GM12891 (cell line): ENCODE measurements around the gene TRIM27.
A peak's percentile ranks its signal among the peaks of the same experiment; 100 is the strongest.
"Not testable (repeated sequence)": the region's sequence is repeated elsewhere in the genome, so short reads cannot be mapped to it uniquely, and the experiment has no call there.

Experiments used
- DNase-seq: peaks from one replicate; pipeline ENCODE4 v3.0.0; 2011; ENCODE audit warnings: low spot score; ENCODE audit not compliant: insufficient read length
- FAIRE-seq: peaks from 2 replicates; lab custom pipeline; 2011; peaks lifted over from hg19 to GRCh38; lab: Jason Lieb, UNC
- PAX5 ChIP-seq: IDR thresholded peaks from 2 replicates; pipeline ENCODE4 v1.6.1; 2011; ENCODE audit warnings: low read length, moderate library complexity, mild to moderate bottlenecking; ENCODE audit not compliant: insufficient read depth, severe bottlenecking
- POLR2A ChIP-seq: IDR thresholded peaks from 2 replicates; pipeline ENCODE4 v1.6.1; 2011; ENCODE audit warnings: low read depth, low read length, control low read depth
- POLR2AphosphoS5 ChIP-seq: IDR thresholded peaks from 2 replicates; pipeline ENCODE4 v1.6.1; 2011; ENCODE audit warnings: low read depth, low read length, control low read depth
- POU2F2 ChIP-seq: IDR thresholded peaks from 2 replicates; pipeline ENCODE4 v1.6.1; 2011; ENCODE audit warnings: low read depth, mild to moderate bottlenecking, control low read depth, low read length, moderate library complexity
- SPI1 ChIP-seq: IDR thresholded peaks from 2 replicates; pipeline ENCODE4 v1.6.1; 2011; ENCODE audit warnings: low read depth, low read length, control low read depth
- TAF1 ChIP-seq: IDR thresholded peaks from 2 replicates; pipeline ENCODE4 v1.6.1; 2011; ENCODE audit warnings: low read depth, low read length, control low read depth

TRIM27 gene

DNA sequence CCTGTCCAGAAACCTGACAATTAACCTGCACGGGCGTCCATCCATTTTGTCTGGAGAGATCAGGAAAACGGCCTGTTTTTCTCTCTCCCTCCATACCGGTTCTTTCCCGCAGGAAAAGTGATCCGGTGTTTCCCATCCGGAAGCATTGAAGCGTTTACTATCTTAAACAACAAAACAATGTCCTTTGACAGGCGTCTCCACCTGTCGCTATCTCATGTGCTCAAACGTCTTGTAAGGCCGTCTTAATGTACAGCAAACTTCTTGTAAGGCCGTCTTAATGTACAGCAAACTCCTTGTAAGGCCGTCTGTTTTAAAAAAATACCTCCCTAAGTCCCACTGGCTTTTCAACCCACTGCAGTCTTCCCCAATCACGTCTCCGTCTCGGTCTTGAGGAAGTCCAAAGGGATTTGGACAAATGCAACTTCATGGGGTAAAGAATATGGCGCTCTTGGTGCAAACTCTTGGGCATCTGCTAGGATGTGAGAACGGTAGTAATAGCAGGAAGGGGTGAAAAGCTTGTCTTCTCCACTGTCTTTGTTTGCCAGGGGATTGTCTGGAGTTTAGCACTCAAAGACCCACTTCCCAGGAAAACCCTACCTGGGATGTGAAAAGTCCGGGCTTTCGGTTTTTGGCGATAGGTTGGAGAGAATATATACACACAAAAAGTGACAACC is 29.9 kb upstream of the TRIM27 start:
- no peak for DNase-seq
- TF ChIP-seq SPI1 (no peak), PAX5 (no peak), POU2F2 (no peak), TAF1 (no peak), POLR2AphosphoS5 (no peak), POLR2A (no peak)
- peak; percentile 65 for FAIRE-seq

- FAIRE-seq: no peak
- TF ChIP-seq TAF1 (no peak), PAX5 (no peak), POLR2AphosphoS5 (no peak), POLR2A (no peak)
- no peak for DNase-seq
These were observed 29.3 kb upstream of the TRIM27 start for GRCh38 chr6:28953039-28953584.

DNA sequence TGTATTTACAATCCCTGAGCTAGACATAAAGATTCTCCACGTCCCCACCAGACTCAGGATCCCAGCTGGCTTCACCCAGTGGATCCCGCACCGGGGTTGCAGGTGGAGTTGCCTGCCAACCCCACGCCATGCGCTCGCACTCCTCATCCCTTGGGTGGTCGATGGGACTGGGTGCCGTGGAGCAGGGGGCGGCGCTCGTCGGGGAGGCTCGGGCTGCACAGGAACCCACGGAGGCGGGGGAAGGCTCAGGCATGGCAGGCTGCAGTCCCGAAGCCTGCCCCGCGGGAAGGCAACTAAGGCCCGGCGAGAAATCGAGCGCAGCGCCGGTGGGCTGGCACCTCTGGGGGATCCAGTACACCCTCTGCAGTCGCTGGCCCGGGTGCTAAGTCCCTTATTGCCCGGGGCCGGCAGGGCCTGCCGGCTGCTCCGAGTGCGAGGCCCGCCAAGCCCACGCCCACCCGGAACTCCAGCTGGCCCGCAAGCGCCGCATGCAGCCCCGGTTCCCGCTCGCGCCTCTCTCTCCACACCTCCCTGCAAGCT is 25.9 kb upstream of the TRIM27 start:
- DNase-seq, FAIRE-seq: not testable (repeated sequence)

GRCh38 chr6:28948782-28949486 is 25.1 kb upstream of the TRIM27 start:
- DNase-seq: no peak
- no peak for TF ChIP-seq POU2F2
- TF ChIP-seq POLR2AphosphoS5: no peak
- no peak for TF ChIP-seq TAF1
- no peak for TF ChIP-seq SPI1
- TF ChIP-seq PAX5: no peak
- no peak for TF ChIP-seq POLR2A
- no peak for FAIRE-seq

- FAIRE-seq: no peak
- no peak for DNase-seq
- no peak for TF ChIP-seq TAF1
- no peak for TF ChIP-seq POU2F2
- no peak for TF ChIP-seq SPI1
- TF ChIP-seq PAX5: no peak
These were observed 24.1 kb upstream of the TRIM27 start for GRCh38 chr6:28947831-28948270.

GRCh38 chr6:28947067-28947765 is 23.4 kb upstream of the TRIM27 start:
- DNase-seq (no peak), FAIRE-seq (no peak)
- TF ChIP-seq POLR2A (no peak), POU2F2 (no peak), TAF1 (no peak), PAX5 (no peak), POLR2AphosphoS5 (no peak), SPI1 (no peak)

DNA sequence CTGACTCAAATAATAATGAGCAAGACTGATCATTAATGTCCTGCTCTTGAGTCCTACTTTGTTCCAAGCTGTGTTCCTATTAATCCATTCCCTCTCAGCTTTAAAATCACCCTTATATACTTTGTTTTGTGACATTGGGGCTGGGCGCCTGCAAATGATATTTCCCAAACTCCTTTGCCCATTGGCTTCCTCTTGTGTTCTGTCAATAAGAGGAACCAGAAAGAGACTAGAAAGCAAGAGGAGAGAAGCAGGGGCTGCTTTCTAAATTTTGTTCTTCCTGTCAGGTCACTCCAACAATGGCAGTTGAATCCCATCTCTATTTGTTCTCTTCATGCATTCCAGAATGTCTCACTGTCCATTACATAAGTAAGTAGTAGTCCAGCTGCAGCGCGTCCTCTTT is 21.6 kb upstream of the TRIM27 start:
- TF ChIP-seq SPI1: no peak
- no peak for TF ChIP-seq PAX5
- no peak for TF ChIP-seq POLR2A
- TF ChIP-seq POU2F2: no peak
- TF ChIP-seq POLR2AphosphoS5: no peak
- TF ChIP-seq TAF1: no peak
- FAIRE-seq (no peak), DNase-seq (no peak)

GRCh38 chr6:28944412-28944865 is 20.7 kb upstream of the TRIM27 start:
- DNase-seq: no peak
- TF ChIP-seq PAX5 (no peak), POLR2AphosphoS5 (no peak), POLR2A (no peak), POU2F2 (no peak), SPI1 (no peak)
- FAIRE-seq: peak; percentile 26

GRCh38 chr6:28943557-28944411 is 20.0 kb upstream of the TRIM27 start:
- FAIRE-seq (no peak), DNase-seq (no peak)
- TF ChIP-seq TAF1 (no peak), PAX5 (no peak), POU2F2 (no peak; the same call in 1 of the 2 replicates), POLR2A (no peak), SPI1 (no peak), POLR2AphosphoS5 (no peak)
